Peyer's patch (tissue), 4 donors: ENCODE results near the gene MARCHF6.

Source experiments
- CTCF ChIP-seq, 6 experiments: fragments of 450-650 bp in 4 of 6; fragments of 200-600 bp in 2 of 6; sonication (generic) in 1 of 6; IDR thresholded peaks; one replicate each; pipeline ENCODE4 v1.5.1; 2017 to 2019; ENCODE audit warnings: antibody characterized with exemption in 6 of 6, mild to moderate bottlenecking in 3 of 6, moderate library complexity in 1 of 6
- POLR2A ChIP-seq, 2 donors: fragments of 450-650 bp; IDR thresholded peaks; one replicate each; pipeline ENCODE4 v1.5.1; 2017; ENCODE audit warnings: antibody characterized with exemption in 2 of 2, mild to moderate bottlenecking in 2 of 2, moderate library complexity in 2 of 2

- TF ChIP-seq CTCF (IDR thresholded peaks at IDR 0.05) (no peak), POLR2A (IDR thresholded peaks at IDR 0.05) (no peak)
Observed at GRCh38 chr5:10370931-10371330, 17.4 kb downstream of the MARCHF6 start.
